Aorta (tissue), 5 donors: Measurements from ENCODE around the gene NFKBIB. TPM values are rescaled to one million over a fixed set of nuclear protein-coding genes. Genes with fewer than 3 reads are reported as not detected.

Experiments used
- ATAC-seq: fragments of 200-7000 bp; cut with Tn5 transposase; one replicate; pipeline ENCODE4 v1.9.1; 2022; ENCODE audit warnings: moderate library complexity; ENCODE audit not compliant: low FRiP score
- DNase-seq, 2 donors: peaks; one replicate each; pipeline ENCODE4 v3.0.0-alpha.2; 2020
- H3K27ac ChIP-seq, 2 donors: one replicate each; pipeline ENCODE4 v1.5.1; 2013; ENCODE audit warnings: low read length in 2 of 2, mild to moderate bottlenecking in 2 of 2, moderate library complexity in 2 of 2, control low read depth in 1 of 2, inconsistent platforms in 1 of 2, low read depth in 1 of 2
- H3K27me3 ChIP-seq, 2 donors: one replicate each; pipeline ENCODE4 v1.6.1; 2013; ENCODE audit warnings: control low read depth in 1 of 2, low read length in 1 of 2, mild to moderate bottlenecking in 1 of 2, moderate library complexity in 1 of 2; ENCODE audit not compliant: insufficient read depth in 2 of 2, control insufficient read depth in 1 of 2
- H3K36me3 ChIP-seq, 2 donors: one replicate each; pipeline ENCODE4 v1.6.1; 2013; ENCODE audit warnings: control low read depth in 1 of 2, low read length in 1 of 2, mild to moderate bottlenecking in 1 of 2; ENCODE audit not compliant: insufficient read depth in 2 of 2, control insufficient read depth in 1 of 2
- H3K4me1 ChIP-seq, 2 donors: one replicate each; pipeline ENCODE4 v1.6.1; 2013; ENCODE audit warnings: low read length in 2 of 2, control low read depth in 1 of 2, mild to moderate bottlenecking in 1 of 2, moderate library complexity in 1 of 2; ENCODE audit not compliant: insufficient read depth in 2 of 2, control insufficient read depth in 1 of 2
- H3K4me3 ChIP-seq, 2 donors: one replicate each; pipeline ENCODE4 v1.5.1; 2013; ENCODE audit warnings: low read length in 2 of 2, control low read depth in 1 of 2, mild to moderate bottlenecking in 1 of 2
- H3K9me3 ChIP-seq: one replicate; pipeline ENCODE4 v1.6.1; 2013; ENCODE audit warnings: mild to moderate bottlenecking, low read length; ENCODE audit not compliant: control insufficient read depth
- WGBS, 2 donors: extraction: QIAGEN DNeasy Blood & Tissue Kit; methylation state at CpG; one replicate each; pipeline ENCODE4 v1.1.7; 2013; 5-methylcytosine and 5-hydroxymethylcytosine counted together
- intact Hi-C, 2 donors: fragments of 100-400 bp; cut with DNase I; formaldehyde crosslinking; loops; one replicate each; pipeline versions ENCODE4 v1.14.2 to v1.15.0; 2022
- polyA plus RNA-seq, 2 donors: library from polyadenylated mRNA; stranded (reverse); fragments of 200-250 nt; gene quantifications; one replicate each; pipeline ENCODE4 v1.2.3, GENCODE V29; 2013
- total RNA-seq, 2 donors: library from RNA; stranded (reverse); fragmentation: NEBNext Ultra II Directional; extraction: Animal tissue kit (Norgen Biotek cat#: 25700); gene quantifications; one replicate each; pipeline ENCODE4 v1.2.1, GENCODE V29; 2021
- donor health status: healthy with polysubstance abuse.
- donor health status: Bipolar disorder and iron deficiency.
- donor health status: DM: no; HTN: no; CAD: no.
- donor health status: DM: no; HTN: no; CAD: no.
- donor health status: DM: yes; HTN: yes; CAD: no.

NFKBIB gene
- total and polyA plus RNA-seq, 4 donors: 16.0 to 30.1 (median 24.0) TPM

DNA sequence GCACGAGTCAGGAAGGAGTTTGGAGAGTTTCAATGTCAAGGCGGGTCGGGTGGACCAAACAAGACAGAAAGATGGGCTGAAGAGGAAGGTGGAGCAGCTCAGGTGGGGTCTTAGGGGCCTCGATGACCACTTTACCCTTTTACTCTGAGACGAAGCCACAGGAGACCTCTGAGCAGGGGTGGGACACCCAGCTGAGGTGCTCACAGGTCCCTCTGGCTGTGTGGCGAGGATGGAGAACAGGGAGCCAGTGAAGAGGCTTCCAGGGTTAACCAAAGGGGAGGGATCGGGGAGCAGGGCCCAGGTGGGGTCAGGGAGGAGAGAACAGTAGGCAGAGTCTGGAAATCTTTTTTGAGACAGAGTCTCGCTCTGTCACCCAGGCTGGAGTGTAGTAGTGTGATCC, 14.2 kb downstream of the NFKBIB start:
- Histone ChIP-seq H3K4me1 (no peaks in the 10 kb centered on the region), H3K36me3 (no peaks in the 10 kb centered on the region), H3K9me3 (no peaks in the 10 kb centered on the region), H3K27ac (no peak overlapping the region), H3K4me3 (no peak overlapping the region), H3K27me3 (no peaks in the 10 kb centered on the region)
- DNase-seq: peak in 1 of 2 donors; percentile 63
- no peak for ATAC-seq
- intact Hi-C loops: no loop called here
- WGBS, 2 donors: 94 to 96% methylated on average over 8 of the region's 8 CpGs

- H3K27me3 ChIP-seq: no peaks in the 10 kb centered on the region
- H3K9me3 ChIP-seq: no peaks in the 10 kb centered on the region
- WGBS, 2 donors: 91% methylated on average over 42 to 44 of the region's 44 CpGs
- H3K27ac ChIP-seq: no peak overlapping the region
- H3K4me3 ChIP-seq: no peak overlapping the region
- no peaks in the 10 kb centered on the region for H3K4me1 ChIP-seq
- intact Hi-C loops: no loop called here
- ATAC-seq (no peak), DNase-seq (peak in 1 of 2 donors; percentile 73)
- H3K36me3 ChIP-seq: no peaks in the 10 kb centered on the region
Observed at GRCh38 chr19:38915329-38916321, 15.9 kb downstream of the NFKBIB start.

- Histone ChIP-seq H3K27me3 (no peaks in the 10 kb centered on the region), H3K27ac (no peak overlapping the region), H3K9me3 (no peaks in the 10 kb centered on the region), H3K4me1 (no peaks in the 10 kb centered on the region), H3K36me3 (no peaks in the 10 kb centered on the region), H3K4me3 (no peak overlapping the region)
- ATAC-seq: no peak
- peak in 1 of 2 donors; percentile 69 for DNase-seq
- intact Hi-C loops: no loop called here
- 82 to 85% methylated on average over 9 of the region's 9 CpGs for WGBS, 2 donors
Observed at GRCh38 chr19:38917516-38917915, 17.7 kb downstream of the NFKBIB start.

DNA sequence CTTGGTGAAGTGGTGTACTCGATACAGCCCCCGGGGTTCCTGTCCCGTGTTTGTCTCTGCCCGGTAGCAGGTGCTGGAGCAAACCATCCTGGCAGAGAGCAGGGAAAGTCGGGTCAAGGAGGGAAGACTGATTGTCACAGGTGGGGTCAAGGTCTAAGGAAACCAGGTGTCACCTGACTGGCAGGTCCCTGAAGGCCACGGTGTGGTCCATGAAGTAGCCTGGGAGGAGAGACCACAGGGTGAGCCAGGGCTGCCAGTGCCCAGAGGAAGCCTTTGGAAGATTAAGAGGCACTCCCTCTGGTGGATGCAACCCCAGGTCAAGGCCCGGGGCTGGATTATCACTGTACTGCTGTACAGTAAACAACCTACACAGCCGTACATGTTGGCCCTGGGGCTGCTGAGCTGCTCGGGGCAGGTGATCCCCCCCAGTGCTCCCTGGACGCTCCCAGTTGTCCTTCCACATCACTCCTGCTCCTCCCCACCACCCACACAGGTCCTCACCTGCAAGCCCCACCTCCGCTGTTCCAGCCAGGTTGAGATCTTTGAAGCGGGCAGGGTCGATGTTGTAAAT, 18.2 kb downstream of the NFKBIB start:
- WGBS, 2 donors: 72 to 83% methylated on average over 13 of the region's 13 CpGs
- Histone ChIP-seq H3K9me3 (no peaks in the 10 kb centered on the region), H3K27me3 (no peaks in the 10 kb centered on the region), H3K4me1 (no peaks in the 10 kb centered on the region), H3K27ac (no peak overlapping the region), H3K36me3 (no peaks in the 10 kb centered on the region), H3K4me3 (no peak overlapping the region)
- DNase-seq: peak in 1 of 2 donors; percentile 64
- intact Hi-C loops: no loop called here
- ATAC-seq: no peak

DNA sequence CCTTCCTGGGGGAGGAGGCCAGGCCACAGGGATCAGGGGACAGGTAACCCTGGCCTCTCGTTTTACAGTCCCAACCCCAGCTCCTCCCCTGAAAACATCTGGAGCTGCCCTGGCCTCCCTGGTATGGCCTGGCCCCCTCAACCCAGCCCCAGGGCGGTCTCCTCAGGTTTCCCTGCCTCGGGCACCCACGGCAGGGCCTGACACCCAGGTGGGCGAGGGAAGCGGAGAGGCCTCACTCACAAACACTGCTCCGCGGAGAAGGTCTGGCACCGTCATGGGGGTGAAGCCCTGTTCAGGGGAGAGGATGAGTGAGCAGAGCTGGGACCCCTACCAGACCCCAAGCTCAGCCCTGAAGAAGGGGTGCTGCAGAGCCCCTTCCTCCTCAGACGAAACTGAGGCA, 18.8 kb downstream of the NFKBIB start:
- H3K36me3 ChIP-seq: no peaks in the 10 kb centered on the region
- H3K27me3 ChIP-seq: no peaks in the 10 kb centered on the region
- DNase-seq (peak in 1 of 2 donors; percentile 50), ATAC-seq (no peak)
- H3K4me3 ChIP-seq: no peak overlapping the region
- H3K27ac ChIP-seq: no peak overlapping the region
- H3K4me1 ChIP-seq: no peaks in the 10 kb centered on the region
- intact Hi-C loops: no loop called here
- H3K9me3 ChIP-seq: no peaks in the 10 kb centered on the region
- WGBS, 2 donors: 87 to 89% methylated on average over 10 of the region's 10 CpGs

GRCh38 chr19:38919837-38920601, 20.2 kb downstream of the NFKBIB start:
- Histone ChIP-seq H3K27me3 (no peaks in the 10 kb centered on the region), H3K4me3 (no peak overlapping the region), H3K36me3 (peaks cover 0 to 2% of the 10 kb centered on the region in 2 donors), H3K27ac (no peak overlapping the region), H3K4me1 (no peaks in the 10 kb centered on the region), H3K9me3 (no peaks in the 10 kb centered on the region)
- ATAC-seq: no peak
- intact Hi-C loops: loop anchor here in 1 of 2 donors (10.0 kb wide), 1 partner anchor 285 kb away; no protein-coding TSS in a partner anchor
- peak in 1 of 2 donors; percentile 71 for DNase-seq
- WGBS, 2 donors: 76 to 78% methylated on average over 21 of the region's 21 CpGs

- Histone ChIP-seq H3K27ac (no peak overlapping the region), H3K4me1 (no peaks in the 10 kb centered on the region), H3K27me3 (no peaks in the 10 kb centered on the region), H3K9me3 (no peaks in the 10 kb centered on the region), H3K4me3 (no peak overlapping the region), H3K36me3 (peaks cover 0 to 2% of the 10 kb centered on the region in 2 donors)
- intact Hi-C loops: loop anchor here in 1 of 2 donors (10.0 kb wide), 1 partner anchor 286 kb away; no protein-coding TSS in a partner anchor
- ATAC-seq (no peak), DNase-seq (no peak)
- 79 to 81% methylated on average over 14 of the region's 14 CpGs for WGBS, 2 donors
Observed at GRCh38 chr19:38920602-38921419, 21.0 kb downstream of the NFKBIB start.
